ENCODE results near the gene CSTA. TPM values are rescaled to one million over a fixed set of nuclear protein-coding genes. Genes with fewer than 3 reads are reported as not detected.

The CSTA gene
- total and polyA plus RNA-seq, 2 of the 13 experiments (the other 11 are each of a cell fraction or from before 2014, with no cell fraction given) = 3.9 to 11.0 TPM

- TF ChIP-seq, protein P1, sequence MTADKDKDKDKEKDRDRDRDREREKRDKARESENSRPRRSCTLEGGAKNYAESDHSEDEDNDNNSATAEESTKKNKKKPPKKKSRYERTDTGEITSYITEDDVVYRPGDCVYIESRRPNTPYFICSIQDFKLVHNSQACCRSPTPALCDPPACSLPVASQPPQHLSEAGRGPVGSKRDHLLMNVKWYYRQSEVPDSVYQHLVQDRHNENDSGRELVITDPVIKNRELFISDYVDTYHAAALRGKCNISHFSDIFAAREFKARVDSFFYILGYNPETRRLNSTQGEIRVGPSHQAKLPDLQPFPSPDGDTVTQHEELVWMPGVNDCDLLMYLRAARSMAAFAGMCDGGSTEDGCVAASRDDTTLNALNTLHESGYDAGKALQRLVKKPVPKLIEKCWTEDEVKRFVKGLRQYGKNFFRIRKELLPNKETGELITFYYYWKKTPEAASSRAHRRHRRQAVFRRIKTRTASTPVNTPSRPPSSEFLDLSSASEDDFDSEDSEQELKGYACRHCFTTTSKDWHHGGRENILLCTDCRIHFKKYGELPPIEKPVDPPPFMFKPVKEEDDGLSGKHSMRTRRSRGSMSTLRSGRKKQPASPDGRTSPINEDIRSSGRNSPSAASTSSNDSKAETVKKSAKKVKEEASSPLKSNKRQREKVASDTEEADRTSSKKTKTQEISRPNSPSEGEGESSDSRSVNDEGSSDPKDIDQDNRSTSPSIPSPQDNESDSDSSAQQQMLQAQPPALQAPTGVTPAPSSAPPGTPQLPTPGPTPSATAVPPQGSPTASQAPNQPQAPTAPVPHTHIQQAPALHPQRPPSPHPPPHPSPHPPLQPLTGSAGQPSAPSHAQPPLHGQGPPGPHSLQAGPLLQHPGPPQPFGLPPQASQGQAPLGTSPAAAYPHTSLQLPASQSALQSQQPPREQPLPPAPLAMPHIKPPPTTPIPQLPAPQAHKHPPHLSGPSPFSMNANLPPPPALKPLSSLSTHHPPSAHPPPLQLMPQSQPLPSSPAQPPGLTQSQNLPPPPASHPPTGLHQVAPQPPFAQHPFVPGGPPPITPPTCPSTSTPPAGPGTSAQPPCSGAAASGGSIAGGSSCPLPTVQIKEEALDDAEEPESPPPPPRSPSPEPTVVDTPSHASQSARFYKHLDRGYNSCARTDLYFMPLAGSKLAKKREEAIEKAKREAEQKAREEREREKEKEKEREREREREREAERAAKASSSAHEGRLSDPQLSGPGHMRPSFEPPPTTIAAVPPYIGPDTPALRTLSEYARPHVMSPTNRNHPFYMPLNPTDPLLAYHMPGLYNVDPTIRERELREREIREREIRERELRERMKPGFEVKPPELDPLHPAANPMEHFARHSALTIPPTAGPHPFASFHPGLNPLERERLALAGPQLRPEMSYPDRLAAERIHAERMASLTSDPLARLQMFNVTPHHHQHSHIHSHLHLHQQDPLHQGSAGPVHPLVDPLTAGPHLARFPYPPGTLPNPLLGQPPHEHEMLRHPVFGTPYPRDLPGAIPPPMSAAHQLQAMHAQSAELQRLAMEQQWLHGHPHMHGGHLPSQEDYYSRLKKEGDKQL (CRISPR knock-in tag; IDR thresholded peaks at IDR 0.05; ENCODE audit: low read depth) = peak; percentile 42; the same call in 1 of the 2 replicates
- TF ChIP-seq TBX3 (IDR thresholded peaks at IDR 0.05; ENCODE audit: borderline replicate concordance) = peak; percentile 91
- peak; percentile 60 for TF ChIP-seq ZNF781 (CRISPR knock-in tag; IDR thresholded peaks at IDR 0.05; ENCODE audit: borderline replicate concordance, not compliant biosample characterization)
- 0 out of 2 replicates have a peak, but pooled peaks have one; percentile 49 for TF ChIP-seq ZNF160 (CRISPR knock-in tag; IDR thresholded peaks at IDR 0.05)
- TF ChIP-seq GATAD1 (CRISPR knock-in tag; IDR thresholded peaks at IDR 0.05) = peak; percentile 68
- peak; percentile 93 for TF ChIP-seq RXRB (CRISPR knock-in tag; IDR thresholded peaks at IDR 0.05; ENCODE audit: borderline replicate concordance)
- peak; percentile 70; the same call in 1 of the 2 replicates for TF ChIP-seq FOXP1 (IDR thresholded peaks at IDR 0.05)
- TF ChIP-seq FOXP1 (CRISPR knock-in tag; IDR thresholded peaks at IDR 0.05) = peak; percentile 84
- peak; percentile 71; the same call in 1 of the 2 replicates for TF ChIP-seq ZSCAN25 (CRISPR knock-in tag; IDR thresholded peaks at IDR 0.05)
- TF ChIP-seq KDM3A (CRISPR knock-in tag; IDR thresholded peaks at IDR 0.05; ENCODE audit: low read depth) = peak; percentile 74; the same call in 1 of the 2 replicates
Measured at GRCh38 chr3:122365582-122366378, 40.7 kb downstream of the CSTA start (continued).

Data from HepG2 (cell line).